Measurements from ENCODE around the gene TSHZ2.
"Not testable (repeated sequence)": the region's sequence is repeated elsewhere in the genome, so short reads cannot be mapped to it uniquely, and the experiment has no call there.

The TSHZ2 gene

GRCh38 chr20:53510704-53511103, 538.5 kb downstream of the TSHZ2 start:
- DNase-seq (ENCODE audit: low spot score): no peak

- no peak for DNase-seq (ENCODE audit: low spot score)
These were observed 539.9 kb downstream of the TSHZ2 start for GRCh38 chr20:53512076-53512475.

GRCh38 chr20:53513168-53513488, 541.0 kb downstream of the TSHZ2 start:
- DNase-seq (ENCODE audit: low spot score): no peak

- DNase-seq (ENCODE audit: low spot score): no peak
These were observed 541.5 kb downstream of the TSHZ2 start for GRCh38 chr20:53513489-53514298.

DNA sequence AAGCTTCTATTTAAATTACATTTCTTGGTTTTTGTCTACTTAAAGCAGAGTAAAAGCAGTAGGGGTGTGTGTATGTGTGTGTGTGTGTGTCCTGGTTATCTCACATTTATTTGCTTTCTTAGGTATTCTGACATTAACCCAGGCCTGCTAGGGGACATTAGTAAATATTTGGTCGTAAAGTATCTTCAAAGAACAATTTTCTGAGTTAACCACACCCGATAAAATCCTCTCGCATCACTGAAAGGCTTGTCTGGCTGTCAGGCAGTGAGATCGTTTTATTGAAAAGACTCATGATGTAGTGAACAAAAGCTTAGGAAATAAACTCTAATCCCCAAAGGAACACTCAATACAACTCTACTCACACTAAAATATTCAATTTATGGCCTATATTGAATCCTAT, 543.6 kb downstream of the TSHZ2 start:
- DNase-seq (ENCODE audit: low spot score): no peak

DNA sequence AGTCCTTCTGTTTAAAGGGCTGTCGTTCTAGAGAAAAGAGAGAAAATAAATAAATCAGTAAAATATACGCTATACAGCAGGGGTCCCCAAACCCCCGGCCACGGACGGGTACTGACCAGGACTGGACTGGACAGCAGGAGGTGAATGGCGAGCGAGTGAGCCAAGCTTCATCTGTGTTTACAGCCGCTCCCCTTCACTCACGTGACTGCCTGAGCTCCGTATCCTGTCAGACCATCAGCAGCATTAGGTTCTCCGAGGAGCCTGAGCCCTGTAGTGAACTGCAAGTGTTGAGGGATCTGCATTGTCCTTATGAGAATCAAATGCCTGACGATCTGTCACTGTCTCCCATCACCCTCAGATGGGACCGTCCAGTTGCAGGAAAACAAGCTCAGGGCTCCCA, 545.0 kb downstream of the TSHZ2 start:
- no peak for DNase-seq (ENCODE audit: low spot score)

- DNase-seq (ENCODE audit: low spot score): not testable (repeated sequence)
These were observed 549.3 kb downstream of the TSHZ2 start for GRCh38 chr20:53521421-53521820.

DNA sequence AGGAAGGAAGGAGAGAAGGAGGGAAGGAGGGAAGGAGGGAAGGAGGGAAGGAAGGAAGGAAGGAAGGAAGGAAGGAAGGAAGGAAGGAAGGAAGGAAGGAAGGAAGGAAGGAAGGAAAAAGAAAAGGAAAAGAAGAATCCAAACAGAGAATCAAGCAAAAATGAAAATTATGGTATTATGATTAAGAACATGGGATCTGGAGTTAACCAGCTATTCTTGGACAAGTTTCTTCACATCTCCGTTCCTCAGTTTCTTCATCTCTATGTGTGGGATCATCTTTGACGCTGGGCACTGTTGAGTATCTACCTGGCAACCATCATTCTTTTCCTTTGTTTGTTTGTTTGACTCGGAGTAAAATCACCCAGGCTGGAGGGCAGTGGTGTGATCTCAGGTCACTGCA, 549.9 kb downstream of the TSHZ2 start:
- DNase-seq (ENCODE audit: low spot score): no peak

DNA sequence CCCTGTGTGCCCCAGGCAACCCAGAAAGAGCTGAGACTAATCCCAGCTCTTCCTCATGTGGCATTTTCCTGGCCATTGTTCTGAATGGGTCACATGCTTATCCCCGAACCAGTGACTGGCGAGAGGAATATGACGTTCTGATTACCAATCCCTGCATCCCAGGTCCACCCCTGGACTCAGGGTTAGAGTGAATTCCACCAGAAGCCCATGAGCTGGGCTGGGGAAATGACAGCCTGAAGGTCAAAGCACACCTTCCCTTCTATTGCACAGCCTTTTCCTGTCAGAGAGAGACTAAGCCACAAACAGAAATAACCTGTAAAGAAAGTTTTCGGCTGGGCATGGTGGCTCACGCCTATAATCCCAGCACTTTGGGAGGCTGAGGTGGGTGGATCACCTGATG, 550.5 kb downstream of the TSHZ2 start:
- no peak for DNase-seq (ENCODE audit: low spot score)

GRCh38 chr20:53523615-53524014, 551.5 kb downstream of the TSHZ2 start:
- not testable (repeated sequence) for DNase-seq (ENCODE audit: low spot score)

GRCh38 chr20:53524589-53525312, 552.6 kb downstream of the TSHZ2 start:
- no peak for DNase-seq (ENCODE audit: low spot score)

DNA sequence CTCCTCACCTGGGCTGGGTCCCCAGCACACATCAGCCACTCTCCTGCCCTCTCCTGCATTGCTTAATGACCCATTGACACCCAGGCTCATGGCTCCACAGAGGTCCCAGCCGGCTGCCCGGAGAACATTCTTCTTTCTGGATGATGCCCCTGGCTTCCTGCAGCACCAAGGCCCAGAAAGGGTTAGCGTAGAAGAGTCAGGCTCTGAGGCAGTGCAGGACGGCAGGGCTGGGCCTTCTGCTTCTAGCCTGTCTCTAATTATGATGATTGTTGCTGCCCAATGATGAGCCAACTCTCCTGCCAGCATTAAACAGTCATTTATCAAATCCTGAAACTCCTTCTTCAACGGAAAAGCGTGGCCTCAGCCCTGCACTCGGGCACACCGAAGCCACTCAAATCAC, 555.0 kb downstream of the TSHZ2 start:
- no peak for DNase-seq (ENCODE audit: low spot score)

GRCh38 chr20:53529658-53530057, 557.5 kb downstream of the TSHZ2 start:
- no peak for DNase-seq (ENCODE audit: low spot score)

GRCh38 chr20:53530440-53530839, 558.3 kb downstream of the TSHZ2 start:
- no peak for DNase-seq (ENCODE audit: low spot score)

DNA sequence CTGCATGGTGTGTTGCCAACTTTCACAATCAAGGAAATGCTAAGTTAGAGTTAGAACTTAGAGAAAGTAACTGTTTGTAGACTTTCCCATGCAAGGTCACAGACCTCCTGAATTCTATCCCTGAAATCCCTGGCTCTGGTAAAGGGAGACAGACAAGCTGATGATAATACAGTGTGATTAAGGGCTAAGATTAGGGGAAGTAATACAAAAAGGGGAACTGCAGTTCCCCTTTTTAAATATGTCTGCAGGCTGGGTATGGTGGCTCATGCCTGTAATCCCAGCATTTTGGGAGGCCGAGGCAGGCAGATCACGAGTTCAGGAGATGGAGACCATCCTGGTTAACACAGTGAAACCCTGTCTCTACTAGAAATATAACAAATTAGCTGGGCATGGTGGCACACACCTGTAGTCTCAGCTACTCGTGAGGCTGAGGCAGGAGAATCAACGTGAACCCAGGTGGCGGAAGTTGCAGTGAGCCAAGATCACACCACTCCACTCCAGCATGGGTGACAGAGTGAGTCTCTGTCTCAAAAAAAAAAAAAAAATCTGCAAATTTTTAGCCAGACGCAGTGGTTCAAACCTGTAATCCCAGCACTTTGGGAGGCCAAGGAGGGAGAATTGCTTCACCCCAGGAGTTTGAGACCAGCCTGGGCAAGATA, 560.6 kb downstream of the TSHZ2 start:
- DNase-seq (ENCODE audit: low spot score): not testable (repeated sequence)

DNA sequence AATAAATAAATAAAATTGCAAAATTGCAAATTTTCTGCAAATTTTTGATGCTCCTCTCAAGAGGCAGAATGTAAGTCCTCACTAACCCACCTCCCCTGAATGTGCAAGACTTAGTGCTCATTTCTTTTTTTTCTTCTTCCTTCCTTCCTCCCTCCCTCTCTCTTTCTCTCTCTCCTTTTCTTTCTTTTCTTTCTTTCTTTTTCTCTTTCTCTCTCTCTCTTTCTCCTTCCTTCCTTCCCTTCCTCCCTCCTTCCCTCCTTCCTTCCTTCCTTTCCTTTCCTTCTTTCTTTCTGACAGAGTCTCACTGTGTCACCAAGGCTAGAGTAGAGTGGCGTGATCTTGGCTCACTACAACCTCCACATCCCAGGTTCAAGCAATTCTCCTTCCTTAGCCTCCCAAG, 561.3 kb downstream of the TSHZ2 start:
- DNase-seq (ENCODE audit: low spot score): no peak

DNA sequence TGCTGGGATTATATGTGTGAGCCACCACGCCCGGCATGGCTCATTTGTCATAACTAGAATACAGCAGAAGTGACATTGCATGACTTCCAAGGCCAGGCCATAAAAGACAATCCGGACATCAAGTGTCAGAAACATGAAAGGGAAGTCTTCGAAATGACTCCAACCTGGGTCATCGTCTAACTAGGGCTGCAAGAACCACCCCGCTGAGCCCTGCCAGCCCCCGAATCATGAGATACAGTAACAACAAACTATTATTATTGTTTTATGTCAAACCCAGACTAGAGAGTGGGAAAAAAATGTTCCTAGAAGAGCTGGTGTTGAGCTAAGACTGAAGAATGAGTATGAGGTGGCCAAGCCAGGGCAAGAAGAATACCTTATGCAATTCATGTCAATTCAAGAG, 561.9 kb downstream of the TSHZ2 start:
- DNase-seq (ENCODE audit: low spot score): no peak

DNA sequence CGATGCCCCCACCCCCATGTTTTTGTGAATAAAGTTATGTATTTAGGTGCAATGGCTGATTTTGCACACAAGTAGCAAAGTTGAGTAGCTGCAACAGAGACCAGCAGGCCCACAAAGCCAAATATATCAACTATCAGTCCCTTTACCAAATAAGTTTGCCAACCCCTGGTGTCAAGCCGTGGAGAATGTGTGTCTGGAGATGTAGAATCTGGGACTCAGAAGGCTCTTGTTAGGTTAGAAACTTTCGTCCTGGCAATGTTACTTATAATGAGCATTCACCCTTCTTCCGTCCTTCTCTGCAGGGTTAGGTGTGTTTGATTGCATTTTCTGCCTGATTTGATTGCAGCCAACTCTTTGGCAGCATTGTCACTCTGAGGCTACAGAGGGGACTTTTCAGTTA, 563.7 kb downstream of the TSHZ2 start:
- DNase-seq (ENCODE audit: low spot score): no peak

DNA sequence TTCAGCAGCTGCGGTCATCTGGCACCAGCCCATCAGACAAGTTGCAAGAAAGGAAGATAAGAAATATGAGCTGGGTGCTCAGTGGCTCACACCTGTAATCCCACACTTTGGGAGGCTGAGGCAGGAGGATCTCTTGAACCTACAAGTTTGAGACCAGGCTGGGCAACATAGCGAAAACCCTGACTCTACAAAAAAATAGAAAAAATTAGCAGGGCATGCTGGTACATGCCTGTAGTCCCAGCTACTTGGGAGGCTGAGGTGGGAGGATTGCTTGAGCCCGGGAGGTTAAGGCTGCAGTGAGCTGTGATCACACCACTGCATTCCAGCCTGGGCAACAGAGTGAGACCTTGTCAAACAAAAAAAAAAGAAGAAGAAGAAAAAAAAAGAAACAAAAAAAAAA, 564.2 kb downstream of the TSHZ2 start:
- DNase-seq (ENCODE audit: low spot score): not testable (repeated sequence)

DNA sequence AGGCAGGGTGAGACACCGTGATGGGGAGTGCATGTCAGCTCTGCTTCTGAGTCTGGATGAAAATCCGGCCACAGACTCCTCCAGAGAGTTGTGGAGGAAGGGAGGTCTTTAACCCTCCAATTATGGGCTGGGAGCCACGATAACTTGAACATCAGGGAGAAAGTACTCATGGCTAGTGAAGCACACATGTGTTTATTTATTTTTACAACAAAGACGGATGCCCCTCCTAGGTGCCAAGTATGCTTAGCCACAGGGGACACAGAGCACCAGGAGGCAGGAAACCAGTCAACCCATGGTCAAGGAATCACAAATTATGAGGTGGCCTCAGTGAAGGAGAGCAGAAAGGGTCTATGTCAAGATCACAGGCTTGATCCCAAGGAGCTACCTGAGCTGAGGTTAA, 567.4 kb downstream of the TSHZ2 start:
- DNase-seq (ENCODE audit: low spot score): no peak

All from left forelimb (tissue), 1 donor.